Neural cell (in vitro differentiated cells): Measurements from ENCODE around the gene SPTY2D1. TPM values are rescaled to one million over a fixed set of nuclear protein-coding genes. Genes with fewer than 3 reads are reported as not detected.

Source experiments
- H2AFZ ChIP-seq: fragments of 200-600, 300-800 bp; sonication (generic), shearing (Covaris generic); 2 replicates; pipeline ENCODE4 v1.6.0; 2014; ENCODE audit warnings: low read depth, mild to moderate bottlenecking, antibody characterized with exemption, low read length, moderate library complexity
- H3F3A ChIP-seq: fragments of 200-600 bp; shearing (Covaris generic); 2 replicates; pipeline ENCODE4 v1.6.1; 2016; ENCODE audit warnings: mild to moderate bottlenecking, moderate library complexity, mixed read lengths, antibody characterized with exemption, low read length; ENCODE audit not compliant: insufficient read depth, poor library complexity, severe bottlenecking
- H3K27ac ChIP-seq: fragments of 200-600, 300-800 bp; sonication (generic), shearing (Covaris generic); 2 replicates; pipeline ENCODE4 v1.5.1; 2014; ENCODE audit warnings: mild to moderate bottlenecking, low read length, moderate library complexity
- H3K27me3 ChIP-seq: fragments of 300-800, 200-600 bp; sonication (generic), shearing (Covaris generic); 2 replicates; pipeline ENCODE4 v1.6.0; 2014; ENCODE audit warnings: mild to moderate bottlenecking, low read depth, low read length, moderate library complexity; ENCODE audit not compliant: insufficient read depth
- H3K36me3 ChIP-seq: fragments of 300-800, 200-600 bp; sonication (generic), shearing (Covaris generic); 2 replicates; pipeline ENCODE4 v1.5.1; 2014; ENCODE audit warnings: mild to moderate bottlenecking, antibody characterized with exemption, low read length, moderate library complexity; ENCODE audit not compliant: insufficient read depth
- H3K4me2 ChIP-seq: fragments of 300-800, 200-600 bp; sonication (generic), shearing (Covaris generic); 2 replicates; pipeline ENCODE4 v1.6.0; 2014; ENCODE audit warnings: mild to moderate bottlenecking, low read length
- H3K4me3 ChIP-seq: fragments of 300-800, 200-600 bp; sonication (generic), shearing (Covaris generic); 2 replicates; pipeline ENCODE4 v1.5.1; 2014; ENCODE audit warnings: mild to moderate bottlenecking, low read length, moderate library complexity
- H3K79me2 ChIP-seq: fragments of 200-600 bp; shearing (Covaris generic); replicated peaks from 2 replicates; pipeline ENCODE4 v1.6.0; 2014; ENCODE audit warnings: mild to moderate bottlenecking, low read length, moderate library complexity; ENCODE audit not compliant: insufficient read depth
- H3K9ac ChIP-seq: fragments of 300-800, 200-600 bp; sonication (generic), shearing (Covaris generic); 2 replicates; pipeline ENCODE4 v1.6.1; 2016; ENCODE audit warnings: mild to moderate bottlenecking, low read length, mixed read lengths
- H3K9me2 ChIP-seq: fragments of 200-600 bp; shearing (Covaris generic); 2 replicates; pipeline ENCODE4 v1.6.1; 2016; ENCODE audit warnings: mild to moderate bottlenecking, low read length, mixed read lengths; ENCODE audit not compliant: insufficient read depth
- H3K9me3 ChIP-seq: fragments of 200-600, 300-800 bp; sonication (generic), shearing (Covaris generic); 2 replicates; pipeline ENCODE4 v1.6.1; 2016; ENCODE audit warnings: mild to moderate bottlenecking, mixed run types, low read length, moderate library complexity, mixed read lengths
- H4K20me1 ChIP-seq: fragments of 200-600 bp; shearing (Covaris generic); 2 replicates; pipeline ENCODE4 v1.6.1; 2016; ENCODE audit warnings: mild to moderate bottlenecking, mixed run types; ENCODE audit not compliant: insufficient read depth
- EP300 ChIP-seq: fragments of 450-650 bp; conservative IDR thresholded peaks from 2 replicates; pipeline ENCODE4 v1.6.1; 2014; ENCODE audit warnings: antibody characterized with exemption, mild to moderate bottlenecking, moderate library complexity; ENCODE audit not compliant: poor library complexity, severe bottlenecking
- EZH2 ChIP-seq: fragments of 200-600, 300-800 bp; shearing (Covaris generic), sonication (generic); IDR thresholded peaks from 2 replicates; pipeline ENCODE4 v1.6.1; 2014; ENCODE audit warnings: antibody characterized with exemption, low read length, borderline replicate concordance, mild to moderate bottlenecking; ENCODE audit not compliant: insufficient read depth, poor library complexity, severe bottlenecking
- MXI1 ChIP-seq: fragments of 450-650 bp; conservative IDR thresholded peaks from 2 replicates; pipeline ENCODE4 v1.6.1; 2014; ENCODE audit warnings: antibody characterized with exemption, mild to moderate bottlenecking; ENCODE audit not compliant: poor library complexity, severe bottlenecking
- POLR2AphosphoS5 ChIP-seq: IDR thresholded peaks from 2 replicates; pipeline ENCODE4 v1.6.1; 2012
- RAD21 ChIP-seq: fragments of 450-650 bp; conservative IDR thresholded peaks from 2 replicates; pipeline ENCODE4 v1.6.1; 2014; ENCODE audit warnings: antibody characterized with exemption, mild to moderate bottlenecking, moderate library complexity
- REST ChIP-seq: IDR thresholded peaks from 2 replicates; pipeline ENCODE4 v1.6.1; 2012; ENCODE audit warnings: borderline replicate concordance
- SMC3 ChIP-seq: fragments of 450-650 bp; conservative IDR thresholded peaks from 2 replicates; pipeline ENCODE4 v1.6.1; 2014; ENCODE audit warnings: antibody characterized with exemption, mild to moderate bottlenecking, moderate library complexity; ENCODE audit not compliant: poor library complexity
- TAF1 ChIP-seq: IDR thresholded peaks from 2 replicates; pipeline ENCODE4 v1.6.1; 2012; ENCODE audit warnings: low read depth
- polyA plus RNA-seq: library from polyadenylated mRNA; depleted of rRNA; stranded (reverse); fragments of >200 nt; gene quantifications from 2 replicates; pipeline ENCODE4 v1.2.3, GENCODE V29; 2014
- TF ChIP-seq, protein P1 (sequence below): fragments of 450-650 bp; IDR thresholded peaks from 2 replicates; pipeline ENCODE4 v1.5.1; 2014; ENCODE audit warnings: antibody characterized with exemption, mild to moderate bottlenecking, moderate library complexity; ENCODE audit not compliant: poor library complexity, severe bottlenecking

Gene SPTY2D1
- polyA plus RNA-seq, 1 donor from 2014 or later = 5.9 TPM

DNA sequence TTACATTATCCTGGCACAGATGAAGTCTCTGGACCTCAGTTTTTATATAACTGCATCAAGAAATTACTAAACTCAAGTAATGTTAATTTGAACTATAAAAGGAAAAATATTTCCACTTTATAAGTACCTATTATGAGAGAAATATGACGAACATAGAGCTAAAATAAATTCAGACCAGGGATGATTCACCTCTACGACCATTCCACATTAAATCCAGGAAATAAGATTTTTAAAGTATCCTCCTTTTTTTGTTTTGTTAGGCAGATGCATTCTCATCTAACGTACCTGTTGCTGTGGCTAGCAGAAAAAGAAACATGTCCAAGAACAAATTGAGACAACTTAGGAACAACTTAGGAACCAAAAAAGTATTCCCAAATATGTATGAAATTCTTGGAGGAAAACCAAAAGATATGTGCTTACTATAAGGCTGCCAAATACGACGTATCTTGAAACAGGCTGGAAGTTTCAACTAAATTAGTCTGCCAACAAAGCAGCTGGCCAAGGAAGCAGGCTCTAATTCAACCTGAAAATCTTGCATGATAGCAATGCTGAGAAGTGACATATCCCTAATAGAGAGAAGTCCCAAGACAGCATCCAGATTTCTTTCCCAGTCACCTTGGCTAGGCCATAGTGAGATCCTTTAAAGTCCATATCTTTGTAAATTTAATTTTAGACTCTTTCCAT is 15.7 kb downstream of the SPTY2D1 start:
- no peak overlapping the region for H3K27ac ChIP-seq
- H3K9ac ChIP-seq = no peak overlapping the region
- H3K9me2 ChIP-seq = no peaks in the 10 kb centered on the region
- no peaks in the 10 kb centered on the region for H4K20me1 ChIP-seq
- H2AFZ ChIP-seq = no peak overlapping the region
- H3K36me3 ChIP-seq = peaks cover 13% of the 10 kb centered on the region
- no peak overlapping the region for H3K4me2 ChIP-seq
- no peaks in the 10 kb centered on the region for H3K27me3 ChIP-seq
- TF ChIP-seq SMC3 (no peak), RAD21 (no peak), EP300 (no peak), EZH2 (no peak), POLR2AphosphoS5 (no peak), REST (no peak), MXI1 (no peak), TAF1 (no peak)
- TF ChIP-seq, protein P1, sequence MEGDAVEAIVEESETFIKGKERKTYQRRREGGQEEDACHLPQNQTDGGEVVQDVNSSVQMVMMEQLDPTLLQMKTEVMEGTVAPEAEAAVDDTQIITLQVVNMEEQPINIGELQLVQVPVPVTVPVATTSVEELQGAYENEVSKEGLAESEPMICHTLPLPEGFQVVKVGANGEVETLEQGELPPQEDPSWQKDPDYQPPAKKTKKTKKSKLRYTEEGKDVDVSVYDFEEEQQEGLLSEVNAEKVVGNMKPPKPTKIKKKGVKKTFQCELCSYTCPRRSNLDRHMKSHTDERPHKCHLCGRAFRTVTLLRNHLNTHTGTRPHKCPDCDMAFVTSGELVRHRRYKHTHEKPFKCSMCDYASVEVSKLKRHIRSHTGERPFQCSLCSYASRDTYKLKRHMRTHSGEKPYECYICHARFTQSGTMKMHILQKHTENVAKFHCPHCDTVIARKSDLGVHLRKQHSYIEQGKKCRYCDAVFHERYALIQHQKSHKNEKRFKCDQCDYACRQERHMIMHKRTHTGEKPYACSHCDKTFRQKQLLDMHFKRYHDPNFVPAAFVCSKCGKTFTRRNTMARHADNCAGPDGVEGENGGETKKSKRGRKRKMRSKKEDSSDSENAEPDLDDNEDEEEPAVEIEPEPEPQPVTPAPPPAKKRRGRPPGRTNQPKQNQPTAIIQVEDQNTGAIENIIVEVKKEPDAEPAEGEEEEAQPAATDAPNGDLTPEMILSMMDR = no peak
- peaks cover 26% of the 10 kb centered on the region for H3K79me2 ChIP-seq
- H3K9me3 ChIP-seq = no peaks in the 10 kb centered on the region
- H3F3A ChIP-seq = no peaks in the 10 kb centered on the region
- H3K4me3 ChIP-seq = no peak overlapping the region

DNA sequence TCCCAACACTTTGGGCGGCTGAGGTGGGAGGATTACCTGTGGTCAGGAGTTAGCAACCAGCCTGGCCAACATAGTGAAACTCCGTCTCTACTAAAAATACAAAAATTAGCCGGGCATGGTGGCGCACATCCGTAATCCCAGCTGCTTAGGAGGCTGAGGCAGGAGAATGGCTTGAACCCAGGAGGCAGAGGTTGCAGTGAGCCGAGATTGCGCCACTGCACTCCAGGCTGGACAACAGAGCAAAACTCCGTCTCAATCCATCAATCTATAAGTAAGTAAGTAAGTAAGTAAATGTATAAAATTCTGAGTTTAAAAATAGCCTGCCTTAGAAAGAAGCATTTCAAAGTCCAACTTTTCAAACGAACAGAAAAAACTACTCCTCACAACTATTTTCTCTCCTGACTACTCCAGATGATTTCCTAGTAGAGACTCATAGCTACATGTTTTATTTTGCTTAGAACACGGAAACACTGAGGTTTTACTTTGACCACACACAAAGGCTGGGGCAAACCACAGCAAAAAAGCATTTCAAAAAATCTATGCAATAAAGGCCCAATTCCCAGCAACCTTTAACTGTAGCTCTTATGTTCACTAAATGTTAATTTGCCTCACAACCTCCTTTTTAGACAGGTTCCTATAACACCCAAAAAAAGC is 16.3 kb downstream of the SPTY2D1 start:
- Histone ChIP-seq H2AFZ (no peak overlapping the region), H3K9ac (no peak overlapping the region), H3K9me2 (no peaks in the 10 kb centered on the region), H3K27ac (no peak overlapping the region), H3K79me2 (peaks cover 21% of the 10 kb centered on the region), H3K4me3 (no peak overlapping the region), H3K4me2 (no peak overlapping the region), H3K27me3 (no peaks in the 10 kb centered on the region), H3K9me3 (no peaks in the 10 kb centered on the region), H4K20me1 (no peaks in the 10 kb centered on the region), H3F3A (no peaks in the 10 kb centered on the region), H3K36me3 (peaks cover 15% of the 10 kb centered on the region)
- TF ChIP-seq POLR2AphosphoS5 = no peak
- TF ChIP-seq RAD21 = no peak
- TF ChIP-seq EP300 = no peak
- no peak for TF ChIP-seq MXI1
- no peak for TF ChIP-seq SMC3
